NCI-H1417 (cell line): ENCODE measurements around the gene MCM6.
A peak's percentile ranks its signal among the peaks of the same experiment; 100 is the strongest.
"Not testable (repeated sequence)": the region's sequence is repeated elsewhere in the genome, so short reads cannot be mapped to it uniquely, and the experiment has no call there.

ENCODE experiments used
- DNase-seq, 3 experiments: peaks; one replicate each; lab custom pipeline; 2025; lab: John Stamatoyannopoulos, UW

MCM6 gene

GRCh38 chr2:135820003-135820618 lies 56.1 kb downstream of the MCM6 start:
- DNase-seq: peak in 1 of 3 experiments; percentile 44

DNA sequence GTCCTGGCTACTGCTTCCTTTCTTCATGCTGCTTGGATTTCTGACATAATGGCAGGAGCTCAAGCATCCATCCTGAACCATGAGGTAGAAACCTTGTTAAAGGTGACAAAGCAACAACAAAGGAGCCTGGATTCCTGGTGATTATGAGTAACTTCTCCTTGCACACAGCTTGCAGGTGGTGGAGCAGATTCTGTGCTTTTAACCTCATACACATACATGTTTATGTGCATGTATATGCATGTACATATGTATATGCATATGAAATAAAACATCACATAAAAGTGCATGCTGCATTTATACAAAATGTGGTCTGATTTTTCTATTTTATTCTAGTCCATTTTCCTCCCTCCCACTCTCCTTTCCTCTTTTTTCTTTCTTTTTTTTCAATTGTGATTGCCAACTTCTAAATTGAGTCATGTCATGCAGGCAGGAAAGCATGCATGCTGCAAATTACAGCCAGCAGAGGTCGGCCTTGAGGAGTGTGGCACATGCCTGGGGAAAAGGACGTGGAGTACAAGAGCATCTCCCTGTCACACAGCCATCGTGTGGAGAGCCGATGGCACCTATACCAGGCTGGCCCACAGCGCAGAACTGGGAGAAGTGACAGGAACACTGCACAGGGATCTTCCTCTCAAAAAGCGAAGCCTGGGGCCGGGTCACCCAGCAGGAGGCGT lies 57.2 kb downstream of the MCM6 start:
- DNase-seq: no peak

- DNase-seq: no peak
Measured at GRCh38 chr2:135817951-135818350, 58.3 kb downstream of the MCM6 start.

GRCh38 chr2:135817466-135817865 lies 58.8 kb downstream of the MCM6 start:
- DNase-seq: no peak

GRCh38 chr2:135815269-135815668 lies 61.0 kb downstream of the MCM6 start:
- DNase-seq: no peak

DNA sequence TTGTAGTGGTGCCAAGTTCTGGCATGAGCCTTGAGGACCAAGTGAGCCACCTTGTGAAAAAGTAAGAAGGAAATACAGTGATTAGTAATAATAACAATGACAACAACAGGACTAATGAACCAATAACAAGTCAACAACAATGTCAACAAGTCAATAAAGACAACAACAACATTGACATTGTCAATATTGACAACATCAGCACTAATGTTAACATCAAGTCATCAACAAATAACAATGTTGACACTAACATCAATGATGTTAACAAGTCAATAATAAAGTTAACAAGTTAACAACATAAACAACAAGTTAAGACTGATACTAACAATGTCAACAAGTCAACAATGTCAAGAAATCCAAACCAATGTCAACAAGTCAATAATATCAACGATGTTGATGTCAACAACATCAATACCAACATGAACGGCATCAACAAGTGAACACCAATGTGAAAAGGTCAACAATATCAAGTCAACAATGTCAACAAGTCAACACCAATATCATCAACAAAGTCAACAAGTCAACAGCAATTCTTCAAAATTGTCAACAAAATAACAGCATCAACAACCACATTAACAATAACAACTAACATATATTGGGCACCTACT lies 63.2 kb downstream of the MCM6 start:
- DNase-seq: no peak

GRCh38 chr2:135807874-135808273 lies 68.4 kb downstream of the MCM6 start:
- DNase-seq: not testable (repeated sequence)

GRCh38 chr2:135803278-135803677 lies 73.0 kb downstream of the MCM6 start:
- DNase-seq: no peak

DNA sequence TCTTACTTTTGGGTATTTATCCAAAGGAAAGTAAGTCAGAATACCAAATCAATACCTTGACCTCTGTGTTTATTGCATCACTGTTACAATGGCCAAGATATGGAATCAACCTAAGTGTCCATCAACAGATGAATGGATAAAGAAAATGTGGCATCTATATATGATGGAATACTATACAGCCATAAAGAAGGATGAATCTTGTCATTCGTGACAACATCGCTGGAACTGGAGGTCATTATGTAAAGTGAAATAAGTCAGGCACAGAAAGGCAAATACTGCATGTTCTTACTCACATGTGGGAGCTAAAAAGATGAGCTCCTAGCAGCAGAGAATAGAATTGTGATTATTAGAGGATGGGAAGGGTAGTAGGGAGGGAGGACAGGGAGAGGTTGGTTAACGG lies 73.9 kb downstream of the MCM6 start:
- DNase-seq: no peak

GRCh38 chr2:135800513-135801460 lies 75.5 kb downstream of the MCM6 start:
- no peak for DNase-seq

GRCh38 chr2:135799738-135800137 lies 76.5 kb downstream of the MCM6 start:
- no peak for DNase-seq

- no peak for DNase-seq
Measured at GRCh38 chr2:135798762-135799161, 77.5 kb downstream of the MCM6 start.

- DNase-seq: no peak
Measured at GRCh38 chr2:135798275-135798705, 78.0 kb downstream of the MCM6 start.

DNA sequence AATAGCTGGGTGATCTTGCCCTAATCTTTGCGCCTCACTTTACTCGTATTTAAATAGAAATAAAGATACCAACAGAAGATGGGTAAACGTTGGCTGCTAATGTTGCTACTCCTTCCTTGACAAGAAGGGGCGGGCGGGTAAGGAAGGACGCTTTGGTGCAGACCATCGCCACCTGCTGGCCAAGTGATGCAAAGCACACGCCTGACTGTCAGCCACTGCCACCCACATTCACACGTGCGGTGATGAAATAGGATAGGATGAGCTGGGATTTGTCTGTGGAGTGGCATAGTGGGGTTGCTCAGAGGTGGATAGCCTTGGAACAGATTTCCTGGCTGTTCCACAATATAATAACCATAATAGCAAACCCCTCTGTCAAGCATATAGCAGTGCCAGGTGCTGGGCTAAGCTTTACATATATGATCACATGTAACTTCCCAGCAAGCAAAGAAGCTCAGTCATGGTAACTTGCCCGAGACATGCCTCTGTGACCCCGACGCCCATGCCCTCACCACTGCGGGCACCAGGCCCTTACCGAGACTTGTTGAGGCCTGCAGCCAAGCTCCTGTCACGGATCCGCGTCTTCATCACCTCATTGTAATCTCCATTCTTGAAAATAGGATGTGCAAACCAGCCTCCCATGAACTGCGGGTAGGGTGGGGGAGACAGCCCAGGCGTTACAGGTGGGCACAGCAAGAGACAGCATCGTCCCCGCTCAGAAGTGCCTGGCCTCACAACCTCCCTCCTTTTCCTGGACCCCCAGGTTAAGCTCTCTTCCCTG lies 78.6 kb downstream of the MCM6 start:
- peak; percentile 30 to 63 (median 42) for DNase-seq

- no peak for DNase-seq
Measured at GRCh38 chr2:135796606-135797005, 79.6 kb downstream of the MCM6 start.

GRCh38 chr2:135795641-135796040 lies 80.6 kb downstream of the MCM6 start:
- DNase-seq: not testable (repeated sequence)

GRCh38 chr2:135792401-135793150 lies 83.7 kb downstream of the MCM6 start:
- no peak for DNase-seq

DNA sequence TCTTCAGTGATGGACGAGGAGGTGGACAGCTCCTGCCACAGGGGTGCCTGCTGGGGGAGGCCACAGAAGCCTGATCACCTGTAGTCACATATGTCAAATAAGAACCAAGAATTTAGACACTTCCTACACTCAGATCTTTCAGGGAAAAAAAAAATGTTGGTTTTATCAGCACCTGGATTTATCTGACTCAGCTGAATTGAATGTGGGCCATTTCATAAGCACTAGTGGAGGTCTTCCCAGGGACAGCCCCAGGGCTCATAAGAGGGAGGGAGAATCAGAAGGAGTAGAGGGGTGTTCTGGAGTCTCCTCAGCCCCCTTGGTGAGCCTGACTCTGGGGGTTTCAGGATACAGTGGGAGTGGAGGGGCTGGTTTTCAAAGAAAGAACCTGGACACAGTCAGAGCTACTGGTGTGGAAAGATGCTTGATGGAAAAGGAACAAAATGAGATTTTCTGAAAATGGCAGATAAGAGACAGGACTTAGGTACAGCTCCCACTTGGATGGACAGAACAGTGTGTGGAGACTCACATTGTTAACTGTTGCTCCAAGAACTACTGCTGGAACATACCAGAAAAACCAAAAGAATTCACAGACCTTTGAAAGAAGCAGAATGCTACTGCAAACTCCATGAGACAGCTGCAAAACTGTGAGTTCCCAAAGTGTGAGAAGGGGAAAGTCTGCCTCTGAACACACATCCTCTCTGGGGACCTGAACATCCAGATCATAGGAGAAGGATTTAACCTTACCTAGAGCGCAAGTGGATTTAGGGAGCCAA lies 84.6 kb downstream of the MCM6 start:
- DNase-seq: no peak

DNA sequence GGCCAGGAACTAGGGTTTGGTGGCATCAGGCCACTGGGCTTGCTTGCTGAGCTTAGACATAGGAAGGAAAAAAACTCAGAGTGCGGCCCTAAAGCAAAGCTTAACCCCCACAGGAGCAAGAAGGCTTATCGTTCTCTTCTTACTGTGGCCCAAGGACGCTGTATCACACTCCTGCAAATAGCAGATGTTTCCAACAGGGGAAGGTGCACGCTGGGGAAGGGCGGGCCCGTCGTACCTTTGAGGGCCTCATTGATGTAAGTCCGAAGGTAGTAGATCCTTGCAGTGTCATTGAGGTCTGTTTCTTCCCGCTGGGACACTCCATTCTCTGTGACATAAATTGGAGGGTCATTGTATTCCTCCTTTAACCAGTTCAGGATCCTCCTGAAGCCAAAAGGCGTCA lies 85.8 kb downstream of the MCM6 start:
- DNase-seq: no peak
